Neural progenitor cell (in vitro differentiated cells): ENCODE data around the gene ATL2. TPM values are rescaled to one million over a fixed set of nuclear protein-coding genes. Genes with fewer than 3 reads are reported as not detected.

Source experiments
- DNase-seq: peaks from one replicate; pipeline ENCODE4 v3.0.0-alpha.2; 2016; ENCODE audit warnings: low spot score
- H2AFZ ChIP-seq: fragments of 200-600 bp; sonication (generic); replicated peaks from 2 replicates; pipeline ENCODE4 v1.6.1; 2016; ENCODE audit warnings: antibody characterized with exemption
- H3F3A ChIP-seq: fragments of 200-600 bp; sonication (generic); 2 replicates; pipeline ENCODE4 v1.6.1; 2016; ENCODE audit warnings: antibody characterized with exemption, low read depth
- H3K27ac ChIP-seq: fragments of 200-600 bp; sonication (generic); 2 replicates; pipeline ENCODE4 v1.5.1; 2016; ENCODE audit warnings: mild to moderate bottlenecking
- H3K27me3 ChIP-seq: fragments of 200-600 bp; sonication (generic); 2 replicates; pipeline ENCODE4 v1.6.1; 2016; ENCODE audit warnings: mild to moderate bottlenecking, moderate library complexity
- H3K36me3 ChIP-seq: fragments of 200-600 bp; sonication (generic); 2 replicates; pipeline ENCODE4 v1.5.1; 2016
- H3K4me1 ChIP-seq: fragments of 200-600 bp; sonication (generic); 2 replicates; pipeline ENCODE4 v1.6.1; 2016; ENCODE audit warnings: mixed run types
- H3K4me2 ChIP-seq: fragments of 200-600 bp; sonication (generic); 2 replicates; pipeline ENCODE4 v1.6.1; 2016
- H3K4me3 ChIP-seq: fragments of 200-600 bp; sonication (generic); 2 replicates; pipeline ENCODE4 v1.5.1; 2016
- H3K79me2 ChIP-seq: fragments of 200-600 bp; sonication (generic); 2 replicates; pipeline ENCODE4 v1.6.1; 2016; ENCODE audit warnings: low read depth
- H3K9ac ChIP-seq: fragments of 200-600 bp; sonication (generic); 2 replicates; pipeline ENCODE4 v1.6.1; 2016
- H3K9me3 ChIP-seq: fragments of 200-600 bp; sonication (generic); 2 replicates; pipeline ENCODE4 v1.5.1; 2016; ENCODE audit warnings: low read depth
- H4K20me1 ChIP-seq: fragments of 200-600 bp; sonication (generic); 2 replicates; pipeline ENCODE4 v1.6.1; 2016; ENCODE audit warnings: low read depth
- H3K27ac Mint-ChIP-seq: 3 replicates; pipeline ENCODE4 v1.8.0; 2021; ENCODE audit warnings: mixed read lengths
- H3K27me3 Mint-ChIP-seq: 2 replicates; pipeline ENCODE4 v1.8.0; 2022; ENCODE audit warnings: low read depth, mild to moderate bottlenecking, inconsistent platforms, moderate library complexity, mixed read lengths; ENCODE audit not compliant: insufficient read depth
- H3K36me3 Mint-ChIP-seq: 3 replicates; pipeline ENCODE4 v1.8.0; 2021; ENCODE audit warnings: mixed read lengths
- H3K4me1 Mint-ChIP-seq: 3 replicates; pipeline ENCODE4 v1.8.0; 2021; ENCODE audit warnings: mixed read lengths
- H3K4me3 Mint-ChIP-seq: 3 replicates; pipeline ENCODE4 v1.8.0; 2021; ENCODE audit warnings: mild to moderate bottlenecking, moderate library complexity, mixed read lengths
- H3K9me3 Mint-ChIP-seq: 3 replicates; pipeline ENCODE4 v1.8.0; 2020; ENCODE audit warnings: mixed read lengths
- CTCF ChIP-seq: fragments of 200-600 bp; sonication (generic); IDR thresholded peaks from 2 replicates; pipeline ENCODE4 v1.5.1; 2017; ENCODE audit warnings: antibody characterized with exemption, mild to moderate bottlenecking
- EZH2 ChIP-seq: fragments of 200-600 bp; sonication (generic); IDR thresholded peaks from 2 replicates; pipeline ENCODE4 v1.6.1; 2017; ENCODE audit warnings: antibody characterized with exemption, mild to moderate bottlenecking, moderate library complexity
- EZH2phosphoT487 ChIP-seq: fragments of 200-600 bp; sonication (generic); IDR thresholded peaks from 2 replicates; pipeline ENCODE4 v1.6.1; 2017; ENCODE audit warnings: antibody characterized with exemption
- total RNA-seq: library from RNA; depleted of rRNA; stranded (reverse); fragments of >200 nt; gene quantifications from 2 replicates; pipeline ENCODE4 v1.2.3, GENCODE V29; 2015; ENCODE audit warnings: low replicate concordance

ATL2 gene
- total RNA-seq, 1 donor from 2014 or later = 203 TPM

GRCh38 chr2:38387887-38388286, 10.8 kb upstream of the ATL2 start:
- Histone ChIP-seq H3K27ac (no peak overlapping the region), H2AFZ (no peak overlapping the region), H3K36me3 (no peaks in the 10 kb centered on the region), H3K4me2 (no peak overlapping the region), H3K79me2 (no peaks in the 10 kb centered on the region), H3K4me3 (no peak overlapping the region), H3K9me3 (no peaks in the 10 kb centered on the region), H3F3A (no peaks in the 10 kb centered on the region), H4K20me1 (no peaks in the 10 kb centered on the region), H3K9ac (no peak overlapping the region), H3K27me3 (no peaks in the 10 kb centered on the region), H3K4me1 (no peaks in the 10 kb centered on the region)
- H3K27ac Mint-ChIP-seq = no peak overlapping the region
- H3K4me1 Mint-ChIP-seq = peaks cover 8% of the 10 kb centered on the region
- H3K9me3 Mint-ChIP-seq = no peaks in the 10 kb centered on the region
- DNase-seq = no peak
- TF ChIP-seq CTCF (no peak), EZH2 (no peak), EZH2phosphoT487 (no peak)
- no peaks in the 10 kb centered on the region for H3K36me3 Mint-ChIP-seq
- H3K27me3 Mint-ChIP-seq = peaks cover 2% of the 10 kb centered on the region
- no peak overlapping the region for H3K4me3 Mint-ChIP-seq

- peaks cover 8% of the 10 kb centered on the region for H3K4me1 Mint-ChIP-seq
- Histone ChIP-seq H3K27ac (no peak overlapping the region), H3K79me2 (no peaks in the 10 kb centered on the region), H3K4me2 (no peak overlapping the region), H3K4me3 (no peak overlapping the region), H3K9me3 (no peaks in the 10 kb centered on the region), H3K27me3 (no peaks in the 10 kb centered on the region), H3K4me1 (no peaks in the 10 kb centered on the region), H3K9ac (no peak overlapping the region), H3F3A (no peaks in the 10 kb centered on the region), H4K20me1 (no peaks in the 10 kb centered on the region), H2AFZ (no peak overlapping the region), H3K36me3 (no peaks in the 10 kb centered on the region)
- no peaks in the 10 kb centered on the region for H3K36me3 Mint-ChIP-seq
- H3K27me3 Mint-ChIP-seq = peaks cover 2% of the 10 kb centered on the region
- peak overlapping the region; percentile 8 for H3K4me3 Mint-ChIP-seq
- H3K9me3 Mint-ChIP-seq = no peaks in the 10 kb centered on the region
- no peak overlapping the region for H3K27ac Mint-ChIP-seq
- no peak for TF ChIP-seq EZH2
- TF ChIP-seq EZH2phosphoT487 = no peak
- DNase-seq = no peak
These were observed 9.7 kb upstream of the ATL2 start for GRCh38 chr2:38386821-38387220.

GRCh38 chr2:38386377-38386776, 9.3 kb upstream of the ATL2 start:
- no peaks in the 10 kb centered on the region for H3F3A ChIP-seq
- H3K4me3 Mint-ChIP-seq = peak overlapping the region; percentile 8

More at GRCh38 chr2:38386377-38386776, 9.3 kb upstream of the ATL2 start:
- Histone ChIP-seq H3K79me2 (no peaks in the 10 kb centered on the region), H4K20me1 (no peaks in the 10 kb centered on the region), H3K9ac (no peak overlapping the region), H3K27ac (no peak overlapping the region), H2AFZ (no peak overlapping the region), H3K27me3 (no peaks in the 10 kb centered on the region), H3K4me1 (no peaks in the 10 kb centered on the region), H3K4me3 (no peak overlapping the region), H3K4me2 (no peak overlapping the region), H3K9me3 (no peaks in the 10 kb centered on the region), H3K36me3 (no peaks in the 10 kb centered on the region)
- Mint-ChIP-seq H3K27me3 (no peaks in the 10 kb centered on the region), H3K27ac (no peak overlapping the region), H3K36me3 (no peaks in the 10 kb centered on the region), H3K9me3 (no peaks in the 10 kb centered on the region), H3K4me1 (peaks cover 8% of the 10 kb centered on the region)
- TF ChIP-seq EZH2 (no peak), CTCF (no peak), EZH2phosphoT487 (no peak)
- no peak for DNase-seq
